HepG2 (cell line): ENCODE measurements around the gene LRRIQ4. TPM values are rescaled to one million over a fixed set of nuclear protein-coding genes. Genes with fewer than 3 reads are reported as not detected.

Experiments used
- GATAD1 ChIP-seq: IDR thresholded peaks from 2 replicates; pipeline ENCODE4 v1.6.1; 2016; ENCODE audit warnings: missing genetic modification reagents, missing compliant biosample characterization
- HNRNPLL ChIP-seq: fragments of 200-400 bp; formaldehyde crosslinking; IDR thresholded peaks from 2 replicates; pipeline ENCODE4 v1.6.1; 2017; ENCODE audit warnings: mild to moderate bottlenecking, low read depth, low read length; ENCODE audit not compliant: poor library complexity, severe bottlenecking
- IKZF4 ChIP-seq: sonication (generic); formaldehyde crosslinking; IDR thresholded peaks from 2 replicates; pipeline ENCODE4 v1.5.1; 2020; ENCODE audit warnings: borderline replicate concordance, mild to moderate bottlenecking, low read depth, missing genetic modification reagents; ENCODE audit errors: not compliant biosample characterization
- NBN ChIP-seq: fragments of 450-650 bp; conservative IDR thresholded peaks from 2 replicates; pipeline ENCODE4 v1.6.1; 2017
- YY1 ChIP-seq: IDR thresholded peaks from 2 replicates; pipeline ENCODE4 v1.6.1; 2011; ENCODE audit warnings: low read length, low read depth, moderate library complexity, mild to moderate bottlenecking; ENCODE audit not compliant: insufficient read depth, insufficient replicate concordance
- ZHX2 ChIP-seq, 2 experiments: sonication (generic) in 1 of 2; formaldehyde crosslinking in 1 of 2; IDR thresholded peaks; 2 replicates each; pipeline versions ENCODE4 v1.6.1 to v1.9.0; 2014 to 2022; ENCODE audit warnings: antibody characterized with exemption in 1 of 2, borderline replicate concordance in 1 of 2, inconsistent platforms in 1 of 2, low read depth in 1 of 2, missing genetic modification reagents in 1 of 2
- ZNF850 ChIP-seq: sonication (generic); formaldehyde crosslinking; conservative IDR thresholded peaks from 2 replicates; pipeline ENCODE4 v1.9.0; 2021; ENCODE audit warnings: mild to moderate bottlenecking, missing genetic modification reagents
- polyA plus RNA-seq, 8 experiments: library from polyadenylated mRNA; depleted of rRNA in 3 of 8; stranded (reverse) in 7 of 8; unstranded in 1 of 8; fragments of >200 nt; fragmentation: Illumina TruSeq in 4 of 8; extraction: Trizol in 4 of 8; gene quantifications; 2 replicates each; pipeline versions ENCODE4 v1.2.1 to v1.2.3, GENCODE V29; 2011 to 2016; ENCODE audit warnings: low read depth in 4 of 8, missing spikeins in 1 of 8, mixed read lengths in 1 of 8; ENCODE audit not compliant: insufficient read depth in 1 of 8
- total RNA-seq, 5 experiments: library from RNA; depleted of rRNA; stranded (reverse); fragments of >200 nt; fragmentation: Illumina TruSeq; extraction: Trizol; gene quantifications; 2 replicates each; pipeline ENCODE4 v1.2.3, GENCODE V29; 2016; ENCODE audit warnings: low read depth in 1 of 5
- TF ChIP-seq, protein P1 (sequence below): sonication (generic); formaldehyde crosslinking; IDR thresholded peaks from 2 replicates; pipeline ENCODE4 v1.4.0; 2020; ENCODE audit warnings: missing genetic modification reagents, borderline replicate concordance
- TF ChIP-seq, protein P2 (sequence below), 2 experiments: fragments of 450-650 bp in 1 of 2; sonication (generic) in 1 of 2; formaldehyde crosslinking in 1 of 2; IDR thresholded peaks; 2 replicates each; pipeline versions ENCODE4 v1.6.1 to v1.8.0; 2016 to 2022; ENCODE audit warnings: antibody characterized with exemption in 1 of 2, mild to moderate bottlenecking in 1 of 2, missing genetic modification reagents in 1 of 2

The LRRIQ4 gene
- total and polyA plus RNA-seq, 2 of the 13 experiments (the other 11 are each of a cell fraction or from before 2014, with no cell fraction given), result not detected

GRCh38 chr3:169764882-169765612, 47.6 kb upstream of the LRRIQ4 start, which contains the start of gene TERC (continued):
- 0 out of 2 replicates have a peak, but pooled peaks have one; percentile 24 for TF ChIP-seq ZHX2 (IDR thresholded peaks at IDR 0.05; ENCODE audit: low read depth)
- TF ChIP-seq ZHX2 (CRISPR knock-in tag; IDR thresholded peaks at IDR 0.05; ENCODE audit: borderline replicate concordance), result no peak
- peak; percentile 67; the same call in 1 of the 2 replicates for TF ChIP-seq GATAD1 (CRISPR knock-in tag)
- TF ChIP-seq, protein P1, sequence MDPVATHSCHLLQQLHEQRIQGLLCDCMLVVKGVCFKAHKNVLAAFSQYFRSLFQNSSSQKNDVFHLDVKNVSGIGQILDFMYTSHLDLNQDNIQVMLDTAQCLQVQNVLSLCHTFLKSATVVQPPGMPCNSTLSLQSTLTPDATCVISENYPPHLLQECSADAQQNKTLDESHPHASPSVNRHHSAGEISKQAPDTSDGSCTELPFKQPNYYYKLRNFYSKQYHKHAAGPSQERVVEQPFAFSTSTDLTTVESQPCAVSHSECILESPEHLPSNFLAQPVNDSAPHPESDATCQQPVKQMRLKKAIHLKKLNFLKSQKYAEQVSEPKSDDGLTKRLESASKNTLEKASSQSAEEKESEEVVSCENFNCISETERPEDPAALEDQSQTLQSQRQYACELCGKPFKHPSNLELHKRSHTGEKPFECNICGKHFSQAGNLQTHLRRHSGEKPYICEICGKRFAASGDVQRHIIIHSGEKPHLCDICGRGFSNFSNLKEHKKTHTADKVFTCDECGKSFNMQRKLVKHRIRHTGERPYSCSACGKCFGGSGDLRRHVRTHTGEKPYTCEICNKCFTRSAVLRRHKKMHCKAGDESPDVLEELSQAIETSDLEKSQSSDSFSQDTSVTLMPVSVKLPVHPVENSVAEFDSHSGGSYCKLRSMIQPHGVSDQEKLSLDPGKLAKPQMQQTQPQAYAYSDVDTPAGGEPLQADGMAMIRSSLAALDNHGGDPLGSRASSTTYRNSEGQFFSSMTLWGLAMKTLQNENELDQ, result no peak
- peak; percentile 77 for TF ChIP-seq HNRNPLL
- peak; percentile 82 for TF ChIP-seq YY1
- TF ChIP-seq ZNF850 (CRISPR knock-in tag), result 0 out of 2 replicates have a peak, but pooled peaks have one; percentile 40
- TF ChIP-seq NBN, result no peak
- TF ChIP-seq, protein P2, sequence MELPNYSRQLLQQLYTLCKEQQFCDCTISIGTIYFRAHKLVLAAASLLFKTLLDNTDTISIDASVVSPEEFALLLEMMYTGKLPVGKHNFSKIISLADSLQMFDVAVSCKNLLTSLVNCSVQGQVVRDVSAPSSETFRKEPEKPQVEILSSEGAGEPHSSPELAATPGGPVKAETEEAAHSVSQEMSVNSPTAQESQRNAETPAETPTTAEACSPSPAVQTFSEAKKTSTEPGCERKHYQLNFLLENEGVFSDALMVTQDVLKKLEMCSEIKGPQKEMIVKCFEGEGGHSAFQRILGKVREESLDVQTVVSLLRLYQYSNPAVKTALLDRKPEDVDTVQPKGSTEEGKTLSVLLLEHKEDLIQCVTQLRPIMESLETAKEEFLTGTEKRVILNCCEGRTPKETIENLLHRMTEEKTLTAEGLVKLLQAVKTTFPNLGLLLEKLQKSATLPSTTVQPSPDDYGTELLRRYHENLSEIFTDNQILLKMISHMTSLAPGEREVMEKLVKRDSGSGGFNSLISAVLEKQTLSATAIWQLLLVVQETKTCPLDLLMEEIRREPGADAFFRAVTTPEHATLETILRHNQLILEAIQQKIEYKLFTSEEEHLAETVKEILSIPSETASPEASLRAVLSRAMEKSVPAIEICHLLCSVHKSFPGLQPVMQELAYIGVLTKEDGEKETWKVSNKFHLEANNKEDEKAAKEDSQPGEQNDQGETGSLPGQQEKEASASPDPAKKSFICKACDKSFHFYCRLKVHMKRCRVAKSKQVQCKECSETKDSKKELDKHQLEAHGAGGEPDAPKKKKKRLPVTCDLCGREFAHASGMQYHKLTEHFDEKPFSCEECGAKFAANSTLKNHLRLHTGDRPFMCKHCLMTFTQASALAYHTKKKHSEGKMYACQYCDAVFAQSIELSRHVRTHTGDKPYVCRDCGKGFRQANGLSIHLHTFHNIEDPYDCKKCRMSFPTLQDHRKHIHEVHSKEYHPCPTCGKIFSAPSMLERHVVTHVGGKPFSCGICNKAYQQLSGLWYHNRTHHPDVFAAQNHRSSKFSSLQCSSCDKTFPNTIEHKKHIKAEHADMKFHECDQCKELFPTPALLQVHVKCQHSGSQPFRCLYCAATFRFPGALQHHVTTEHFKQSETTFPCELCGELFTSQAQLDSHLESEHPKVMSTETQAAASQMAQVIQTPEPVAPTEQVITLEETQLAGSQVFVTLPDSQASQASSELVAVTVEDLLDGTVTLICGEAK (IDR thresholded peaks at IDR 0.05), result no peak
- TF ChIP-seq, protein P2 (CRISPR knock-in tag; IDR thresholded peaks at IDR 0.05), result no peak; the same call in 1 of the 2 replicates
- no peak for TF ChIP-seq IKZF4 (CRISPR knock-in tag)
